HS-27A (cell line): ENCODE results near the gene TMEM178A.
"Not testable (repeated sequence)": the region's sequence is repeated elsewhere in the genome, so short reads cannot be mapped to it uniquely, and the experiment has no call there.

ENCODE experiments used
- DNase-seq: peaks from one replicate; pipeline ENCODE4 v3.0.0-alpha.2; 2012; ENCODE audit warnings: low read depth, missing footprints

Gene TMEM178A

GRCh38 chr2:39665811-39666490 is at the start of gene TMEM178A:
TSS of gene TMEM178A (plus strand) at chr2:39665917. CDS start at chr2:39665975, 58 bp downstream.
- no peak for DNase-seq

- no peak for DNase-seq
These were observed 47.5 kb upstream of the TMEM178A start for GRCh38 chr2:39618236-39618635.

- no peak for DNase-seq
These were observed 47.0 kb upstream of the TMEM178A start for GRCh38 chr2:39618736-39619135.

- peak; percentile 68 for DNase-seq
These were observed 45.6 kb upstream of the TMEM178A start for GRCh38 chr2:39620067-39620466.

- DNase-seq, result no peak
These were observed 44.1 kb upstream of the TMEM178A start for GRCh38 chr2:39621596-39621995.

GRCh38 chr2:39622860-39623259 is 42.9 kb upstream of the TMEM178A start:
- DNase-seq, result no peak

GRCh38 chr2:39623917-39624316 is 41.8 kb upstream of the TMEM178A start:
- DNase-seq, result no peak

- DNase-seq, result no peak
These were observed 40.4 kb upstream of the TMEM178A start for GRCh38 chr2:39625193-39625926.

GRCh38 chr2:39625927-39626270 is 39.8 kb upstream of the TMEM178A start:
- DNase-seq, result no peak

- not testable (repeated sequence) for DNase-seq
These were observed 37.4 kb upstream of the TMEM178A start for GRCh38 chr2:39628346-39628745.

GRCh38 chr2:39629646-39630045 is 36.1 kb upstream of the TMEM178A start:
- no peak for DNase-seq

- no peak for DNase-seq
These were observed 34.5 kb upstream of the TMEM178A start for GRCh38 chr2:39631256-39631655.

GRCh38 chr2:39631718-39632117 is 34.0 kb upstream of the TMEM178A start:
- peak; percentile 80 for DNase-seq

GRCh38 chr2:39632876-39633275 is 32.8 kb upstream of the TMEM178A start:
- no peak for DNase-seq

GRCh38 chr2:39636306-39636705 is 29.4 kb upstream of the TMEM178A start:
- DNase-seq, result no peak

- DNase-seq, result no peak
These were observed 27.1 kb upstream of the TMEM178A start for GRCh38 chr2:39638581-39638980.

- DNase-seq, result no peak
These were observed 25.6 kb upstream of the TMEM178A start for GRCh38 chr2:39640107-39640506.

GRCh38 chr2:39640681-39641080 is 25.0 kb upstream of the TMEM178A start:
- no peak for DNase-seq

GRCh38 chr2:39641635-39642034 is 24.1 kb upstream of the TMEM178A start:
- DNase-seq, result no peak

- peak; percentile 69 for DNase-seq
These were observed 23.5 kb upstream of the TMEM178A start for GRCh38 chr2:39642051-39642718.

GRCh38 chr2:39645826-39646225 is 19.9 kb upstream of the TMEM178A start:
- no peak for DNase-seq

- DNase-seq, result no peak
These were observed 19.4 kb upstream of the TMEM178A start for GRCh38 chr2:39646267-39646666.

GRCh38 chr2:39647104-39647765 is 18.5 kb upstream of the TMEM178A start:
- DNase-seq, result no peak
